GM12801 (cell line): ENCODE data around the gene NUP93.

Source experiments
- TF ChIP-seq, protein P1 (sequence below): IDR thresholded peaks from one replicate; pipeline ENCODE4 v1.5.1; 2011; ENCODE audit warnings: control low read depth; ENCODE audit not compliant: insufficient read length; ENCODE audit errors: extremely low read depth

The NUP93 gene

GRCh38 chr16:56849690-56850680, 120.1 kb downstream of the NUP93 start:
- TF ChIP-seq, protein P1, sequence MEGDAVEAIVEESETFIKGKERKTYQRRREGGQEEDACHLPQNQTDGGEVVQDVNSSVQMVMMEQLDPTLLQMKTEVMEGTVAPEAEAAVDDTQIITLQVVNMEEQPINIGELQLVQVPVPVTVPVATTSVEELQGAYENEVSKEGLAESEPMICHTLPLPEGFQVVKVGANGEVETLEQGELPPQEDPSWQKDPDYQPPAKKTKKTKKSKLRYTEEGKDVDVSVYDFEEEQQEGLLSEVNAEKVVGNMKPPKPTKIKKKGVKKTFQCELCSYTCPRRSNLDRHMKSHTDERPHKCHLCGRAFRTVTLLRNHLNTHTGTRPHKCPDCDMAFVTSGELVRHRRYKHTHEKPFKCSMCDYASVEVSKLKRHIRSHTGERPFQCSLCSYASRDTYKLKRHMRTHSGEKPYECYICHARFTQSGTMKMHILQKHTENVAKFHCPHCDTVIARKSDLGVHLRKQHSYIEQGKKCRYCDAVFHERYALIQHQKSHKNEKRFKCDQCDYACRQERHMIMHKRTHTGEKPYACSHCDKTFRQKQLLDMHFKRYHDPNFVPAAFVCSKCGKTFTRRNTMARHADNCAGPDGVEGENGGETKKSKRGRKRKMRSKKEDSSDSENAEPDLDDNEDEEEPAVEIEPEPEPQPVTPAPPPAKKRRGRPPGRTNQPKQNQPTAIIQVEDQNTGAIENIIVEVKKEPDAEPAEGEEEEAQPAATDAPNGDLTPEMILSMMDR = no peak

DNA sequence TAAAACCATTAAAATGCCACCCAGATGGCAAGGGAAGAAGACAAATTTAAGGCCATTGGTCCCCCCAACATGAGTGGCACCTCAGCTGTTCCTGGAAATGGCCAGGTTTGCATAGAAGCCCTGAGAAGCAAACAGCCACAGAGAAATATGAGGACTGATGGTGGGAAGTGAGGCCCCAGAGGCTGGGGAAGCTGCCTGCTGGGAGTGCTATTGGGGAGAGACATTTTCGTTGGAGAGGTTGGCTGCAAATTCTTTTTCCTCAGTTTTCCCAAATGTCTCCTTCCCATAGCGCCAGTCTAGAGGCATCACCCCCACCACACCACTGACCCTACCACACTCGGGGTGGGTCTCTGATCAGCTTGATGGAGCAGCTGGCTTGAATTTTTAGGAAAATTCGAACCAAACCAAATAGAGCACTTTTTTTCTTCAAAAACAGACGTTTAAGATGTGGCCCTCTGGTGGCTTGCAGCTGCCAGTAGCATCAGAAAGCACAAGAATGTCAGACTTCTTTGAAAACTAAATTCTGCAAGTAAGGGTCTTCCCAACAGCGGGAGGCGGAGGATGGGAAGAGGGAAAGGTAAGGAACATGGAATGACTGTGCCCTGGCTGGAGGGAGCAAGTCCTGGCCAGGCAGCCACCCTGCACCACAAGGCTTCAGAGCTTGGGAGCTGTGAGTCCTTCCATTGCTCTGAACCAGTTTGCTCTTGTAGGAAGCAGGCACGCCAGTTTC, 121.9 kb downstream of the NUP93 start:
- TF ChIP-seq, protein P1 = no peak

DNA sequence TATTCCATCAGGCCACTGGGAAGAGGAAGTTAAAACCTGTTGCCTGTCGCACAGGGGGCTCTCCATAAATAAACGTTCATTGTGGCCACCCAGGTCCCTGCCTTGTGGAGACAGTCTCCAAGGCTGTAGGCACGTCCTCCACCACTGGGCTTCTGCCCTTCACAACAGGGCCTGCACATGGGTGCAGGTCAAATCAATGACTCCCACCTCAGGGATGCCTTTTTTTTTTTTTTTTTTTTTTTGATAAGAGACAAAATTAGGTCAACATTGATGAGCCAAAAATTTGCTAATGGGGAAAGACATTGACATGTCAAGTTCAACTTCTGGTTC, 122.4 kb downstream of the NUP93 start:
- TF ChIP-seq, protein P1 = no peak

GRCh38 chr16:56852968-56853367, 123.0 kb downstream of the NUP93 start:
- TF ChIP-seq, protein P1 = no peak

- TF ChIP-seq, protein P1 = no peak
Measured at GRCh38 chr16:56855201-56855600, 125.3 kb downstream of the NUP93 start.

- TF ChIP-seq, protein P1 = no peak
Measured at GRCh38 chr16:56855946-56856345, 126.0 kb downstream of the NUP93 start.

DNA sequence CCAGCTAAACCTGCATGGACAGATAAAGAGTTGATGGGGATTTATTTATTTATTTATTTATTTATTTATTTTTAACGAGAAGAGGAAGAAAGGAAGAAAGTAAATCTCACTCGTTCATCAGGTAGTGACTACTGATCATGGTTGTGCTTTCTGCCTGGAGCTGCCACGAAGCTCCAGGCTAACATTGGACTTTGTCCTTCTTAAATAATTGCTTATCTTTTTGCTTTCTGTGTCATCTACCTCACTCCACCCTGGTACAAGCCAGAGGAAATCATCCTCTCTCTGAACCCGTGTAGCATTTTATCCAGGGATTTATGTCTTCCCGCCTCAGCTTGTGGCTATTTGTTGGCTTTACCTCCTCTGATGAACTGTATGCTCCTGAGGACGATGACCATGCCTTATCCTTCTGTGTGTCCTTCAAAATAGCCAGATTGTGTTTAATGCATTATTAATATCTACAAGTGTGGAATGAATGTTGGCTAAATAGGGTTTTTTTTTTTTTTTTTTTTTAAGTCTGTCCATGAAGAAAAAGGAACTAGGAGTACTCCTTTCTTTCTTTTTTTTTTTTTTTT, 127.0 kb downstream of the NUP93 start:
- TF ChIP-seq, protein P1 = no peak
